GM10847 (cell line): ENCODE results near the gene GGT5.

ENCODE experiments used
- POLR2A ChIP-seq: IDR thresholded peaks from 2 replicates; pipeline ENCODE4 v1.6.1; 2011; ENCODE audit not compliant: insufficient read length; ENCODE audit errors: extremely low read depth

Gene GGT5

GRCh38 chr22:24209687-24210086 lies 35.2 kb downstream of the GGT5 start:
- TF ChIP-seq POLR2A: no peak

GRCh38 chr22:24209016-24209415 lies 35.9 kb downstream of the GGT5 start:
- no peak for TF ChIP-seq POLR2A

- no peak for TF ChIP-seq POLR2A
Observed at GRCh38 chr22:24208012-24208749, 36.7 kb downstream of the GGT5 start.

GRCh38 chr22:24207264-24208011 lies 37.4 kb downstream of the GGT5 start:
- TF ChIP-seq POLR2A: no peak

GRCh38 chr22:24205438-24206195 lies 39.3 kb downstream of the GGT5 start:
- no peak for TF ChIP-seq POLR2A

GRCh38 chr22:24201681-24202614 lies 42.9 kb downstream of the GGT5 start:
- TF ChIP-seq POLR2A: no peak

GRCh38 chr22:24200619-24201212 lies 44.2 kb downstream of the GGT5 start:
- TF ChIP-seq POLR2A: no peak

GRCh38 chr22:24198682-24199052 lies 46.2 kb downstream of the GGT5 start:
- TF ChIP-seq POLR2A: no peak

GRCh38 chr22:24191893-24192292 lies 53.0 kb downstream of the GGT5 start:
- TF ChIP-seq POLR2A: no peak

- TF ChIP-seq POLR2A: no peak
Observed at GRCh38 chr22:24191381-24191841, 53.5 kb downstream of the GGT5 start.

GRCh38 chr22:24190596-24191208 lies 54.2 kb downstream of the GGT5 start:
- no peak for TF ChIP-seq POLR2A

GRCh38 chr22:24190159-24190540 lies 54.7 kb downstream of the GGT5 start:
- no peak for TF ChIP-seq POLR2A

- no peak for TF ChIP-seq POLR2A
Observed at GRCh38 chr22:24189249-24190158, 55.4 kb downstream of the GGT5 start.
